ENCODE data around the gene RAB11FIP3.

DNA sequence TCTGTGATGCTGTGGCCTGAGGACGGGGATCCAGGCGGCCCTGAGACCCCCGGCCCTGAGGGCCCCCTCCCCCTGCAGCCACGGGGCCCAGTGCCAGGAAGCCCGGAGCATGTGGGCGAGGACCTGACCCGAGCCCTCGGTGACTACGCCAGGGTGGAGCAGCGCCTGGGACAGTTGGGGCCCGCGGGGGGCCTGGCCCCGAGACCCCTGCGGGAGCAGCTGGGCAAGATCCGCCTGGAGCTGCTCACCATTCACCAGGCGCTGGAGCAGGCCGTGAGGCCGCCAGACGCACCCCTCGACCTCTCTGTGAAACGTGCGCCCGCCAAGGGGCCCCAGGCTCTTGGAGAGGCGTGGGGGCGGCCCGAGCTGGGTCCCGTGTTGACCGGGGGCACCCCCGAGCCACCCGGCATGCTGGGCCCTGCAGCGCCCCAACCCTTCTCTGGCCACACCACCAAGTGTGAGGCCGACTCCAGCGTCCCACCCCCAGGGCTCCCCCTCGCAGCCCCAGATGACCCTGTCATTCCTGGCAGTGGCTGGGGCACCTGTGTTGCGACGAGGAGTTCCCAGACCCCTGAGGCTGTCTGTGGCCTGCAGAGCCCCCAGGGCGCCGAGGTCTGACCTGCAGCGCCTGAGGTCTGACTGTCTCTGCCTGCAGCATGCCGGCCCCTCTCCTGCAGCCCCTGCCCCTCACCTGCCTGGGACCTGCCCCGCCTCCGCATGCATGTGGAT is 139.4 kb downstream of the RAB11FIP3 start:
- no peak for TF ChIP-seq RAD21 (IDR thresholded peaks at IDR 0.05; ENCODE audit: low read length)
- TF ChIP-seq, protein P1, sequence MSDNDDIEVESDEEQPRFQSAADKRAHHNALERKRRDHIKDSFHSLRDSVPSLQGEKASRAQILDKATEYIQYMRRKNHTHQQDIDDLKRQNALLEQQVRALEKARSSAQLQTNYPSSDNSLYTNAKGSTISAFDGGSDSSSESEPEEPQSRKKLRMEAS (IDR thresholded peaks at IDR 0.05; ENCODE audit: low read depth), result no peak
- TF ChIP-seq, protein P2, sequence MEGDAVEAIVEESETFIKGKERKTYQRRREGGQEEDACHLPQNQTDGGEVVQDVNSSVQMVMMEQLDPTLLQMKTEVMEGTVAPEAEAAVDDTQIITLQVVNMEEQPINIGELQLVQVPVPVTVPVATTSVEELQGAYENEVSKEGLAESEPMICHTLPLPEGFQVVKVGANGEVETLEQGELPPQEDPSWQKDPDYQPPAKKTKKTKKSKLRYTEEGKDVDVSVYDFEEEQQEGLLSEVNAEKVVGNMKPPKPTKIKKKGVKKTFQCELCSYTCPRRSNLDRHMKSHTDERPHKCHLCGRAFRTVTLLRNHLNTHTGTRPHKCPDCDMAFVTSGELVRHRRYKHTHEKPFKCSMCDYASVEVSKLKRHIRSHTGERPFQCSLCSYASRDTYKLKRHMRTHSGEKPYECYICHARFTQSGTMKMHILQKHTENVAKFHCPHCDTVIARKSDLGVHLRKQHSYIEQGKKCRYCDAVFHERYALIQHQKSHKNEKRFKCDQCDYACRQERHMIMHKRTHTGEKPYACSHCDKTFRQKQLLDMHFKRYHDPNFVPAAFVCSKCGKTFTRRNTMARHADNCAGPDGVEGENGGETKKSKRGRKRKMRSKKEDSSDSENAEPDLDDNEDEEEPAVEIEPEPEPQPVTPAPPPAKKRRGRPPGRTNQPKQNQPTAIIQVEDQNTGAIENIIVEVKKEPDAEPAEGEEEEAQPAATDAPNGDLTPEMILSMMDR (IDR thresholded peaks at IDR 0.05), result no peak
